Activated naive CD4-positive, alpha-beta T cell treated with anti-CD3 and anti-CD28 coated beads, Interleukin-2, amount 10 ng/mL, durations not matched to agents 5 hours and 36 hours (primary cell): ENCODE data around the gene ZNF695. TPM values are rescaled to one million over a fixed set of nuclear protein-coding genes. Genes with fewer than 3 reads are reported as not detected.

Experiments
- total RNA-seq, 2 experiments: library from RNA; stranded (reverse); gene quantifications; one replicate each; pipeline ENCODE4 v1.2.3, GENCODE V29; 2021

Gene ZNF695
- total RNA-seq: under 1 TPM; 0.25 to 0.48 TPM

DNA sequence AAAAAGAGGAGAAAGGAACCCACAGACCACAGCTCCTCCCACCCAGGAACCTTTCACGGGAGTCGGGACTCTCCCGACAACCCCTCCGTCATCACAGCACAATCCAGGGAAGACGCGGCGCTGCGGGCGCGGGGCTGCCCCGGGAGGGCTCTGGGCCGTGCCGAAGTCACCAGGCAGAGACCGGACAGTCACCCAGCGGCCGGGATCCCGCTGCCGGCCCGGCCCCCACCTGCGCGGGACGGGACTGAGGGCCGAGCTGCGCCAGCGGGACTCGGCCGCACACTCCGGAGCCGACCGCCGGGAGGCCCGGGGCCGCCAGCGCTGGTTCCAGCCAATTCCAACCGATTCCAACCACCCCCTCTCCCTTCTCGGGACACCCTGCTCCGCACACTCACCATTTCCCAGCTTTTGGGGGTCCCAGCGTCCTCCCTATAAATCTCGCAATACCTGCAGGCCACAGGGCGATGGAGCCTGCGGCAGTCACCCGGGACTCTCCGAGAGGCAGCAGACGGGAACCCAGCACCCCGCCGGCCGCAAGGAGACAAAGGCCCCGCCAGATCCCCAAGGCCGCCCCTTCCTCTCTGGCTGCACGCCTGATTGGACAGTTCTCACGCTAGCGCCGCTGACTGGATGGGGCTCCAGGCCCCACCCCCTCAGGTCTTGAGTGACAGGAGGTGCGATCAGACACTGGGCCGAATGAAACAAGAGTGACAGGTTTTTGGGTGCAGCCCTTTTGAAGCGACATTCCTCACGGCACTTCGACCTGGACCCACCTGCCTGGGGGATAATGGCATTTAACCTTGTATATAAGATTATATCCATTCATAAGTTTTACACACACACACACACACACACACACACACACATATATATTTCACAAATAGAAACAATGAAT is at the start of gene ZNF695:
Gene ZNF695 (minus strand): TSS at position 547 of the 895 bp plus-strand sequence. CDS start 149 bp downstream, at position 398.

Other genes with a start within 250 kb of the ZNF695 start
- gene AHCTF1, start 76.1 kb downstream of the ZNF695 start, total RNA-seq: 10 to 100 TPM; 32.3 to 32.5 TPM
- 1 to 10 TPM; 1.7 to 2.0 TPM for gene ZNF670, start 70.8 kb upstream of the ZNF695 start, total RNA-seq
- 10 to 100 TPM; 10.4 to 10.5 TPM for gene ZNF669, start 96.3 kb upstream of the ZNF695 start, total RNA-seq
- gene ZNF124, start 164.0 kb upstream of the ZNF695 start, total RNA-seq: 10 to 100 TPM; 23.8 to 28.1 TPM
- not detected for gene VN1R5, start 248.0 kb upstream of the ZNF695 start, total RNA-seq